GM23248 (cell line): Measurements from ENCODE around the gene ENTPD3. TPM values are rescaled to one million over a fixed set of nuclear protein-coding genes. Genes with fewer than 3 reads are reported as not detected.

Experiments
- DNase-seq: peaks from one replicate; pipeline ENCODE4 v3.0.0-alpha.2; 2015
- H2AFZ ChIP-seq: fragments of 200-600 bp; sonication (generic); 2 replicates; pipeline ENCODE4 v1.6.1; 2016; ENCODE audit warnings: antibody characterized with exemption
- H3F3A ChIP-seq: fragments of 200-600 bp; sonication (generic); 2 replicates; pipeline ENCODE4 v1.6.1; 2016; ENCODE audit warnings: mild to moderate bottlenecking, antibody characterized with exemption, mixed run types; ENCODE audit not compliant: insufficient read depth
- H3K27ac ChIP-seq: fragments of 200-600 bp; sonication (generic); 2 replicates; pipeline ENCODE4 v1.5.1; 2016; ENCODE audit warnings: mild to moderate bottlenecking
- H3K27me3 ChIP-seq: fragments of 200-600 bp; sonication (generic); replicated peaks from 2 replicates; pipeline ENCODE4 v1.6.1; 2016; ENCODE audit warnings: mild to moderate bottlenecking; ENCODE audit not compliant: insufficient read depth
- H3K36me3 ChIP-seq: fragments of 200-600 bp; sonication (generic); 2 replicates; pipeline ENCODE4 v1.6.1; 2016; ENCODE audit warnings: low read depth, mild to moderate bottlenecking
- H3K4me1 ChIP-seq: fragments of 200-600 bp; sonication (generic); 2 replicates; pipeline ENCODE4 v1.6.1; 2016; ENCODE audit warnings: mild to moderate bottlenecking; ENCODE audit not compliant: insufficient read depth
- H3K4me2 ChIP-seq: fragments of 200-600 bp; sonication (generic); one replicate; pipeline ENCODE4 v1.6.1; 2016; ENCODE audit warnings: mild to moderate bottlenecking; ENCODE audit not compliant: unreplicated experiment
- H3K4me3 ChIP-seq: fragments of 200-600 bp; sonication (generic); 2 replicates; pipeline ENCODE4 v1.5.1; 2016; ENCODE audit warnings: mild to moderate bottlenecking
- H3K79me2 ChIP-seq: fragments of 200-600 bp; sonication (generic); 2 replicates; pipeline ENCODE4 v1.6.1; 2016; ENCODE audit warnings: mild to moderate bottlenecking; ENCODE audit not compliant: insufficient read depth
- H3K9ac ChIP-seq: fragments of 200-600 bp; sonication (generic); 2 replicates; pipeline ENCODE4 v1.6.1; 2016; ENCODE audit warnings: mild to moderate bottlenecking
- H3K9me2 ChIP-seq: fragments of 200-600 bp; sonication (generic); 2 replicates; pipeline ENCODE4 v1.6.1; 2016; ENCODE audit warnings: mixed run types, mild to moderate bottlenecking, moderate library complexity; ENCODE audit not compliant: insufficient read depth
- H3K9me3 ChIP-seq: fragments of 200-600 bp; sonication (generic); one replicate; pipeline ENCODE4 v1.6.1; 2017; ENCODE audit warnings: low read depth
- H4K20me1 ChIP-seq: fragments of 200-600 bp; sonication (generic); 2 replicates; pipeline ENCODE4 v1.6.0; 2016; ENCODE audit not compliant: insufficient read depth
- EZH2 ChIP-seq: fragments of 200-600 bp; sonication (generic); IDR thresholded peaks from 2 replicates; pipeline ENCODE4 v1.6.1; 2018; ENCODE audit warnings: antibody characterized with exemption, mild to moderate bottlenecking; ENCODE audit not compliant: insufficient read depth, poor library complexity, severe bottlenecking
- EZH2phosphoT487 ChIP-seq: fragments of 200-600 bp; sonication (generic); IDR thresholded peaks from 2 replicates; pipeline ENCODE4 v1.6.1; 2018; ENCODE audit warnings: antibody characterized with exemption, moderate library complexity, mild to moderate bottlenecking, low read depth; ENCODE audit not compliant: insufficient read depth
- WGBS, 2 experiments: methylation state at CpG; one replicate each; pipeline ENCODE4 v1.1.6; 2015 to 2017; ENCODE audit warnings: low lambda C conversion rate in 2 of 2, low coverage in 1 of 2; ENCODE audit errors: missing lambda C conversion rate in 2 of 2; 5-methylcytosine and 5-hydroxymethylcytosine counted together
- in situ Hi-C: fragments of 300-500 bp; cut with MboI; formaldehyde crosslinking; loops from 2 replicates; pipeline ENCODE4 v1.15.0; 2020
- polyA plus RNA-seq: library from polyadenylated mRNA; unstranded; fragments of >200 nt; fragmentation: Nextera tagmentation; extraction: Ambion mirVana; gene quantifications from 2 replicates; pipeline ENCODE4 v1.2.1, GENCODE V29; 2016
- total RNA-seq: library from RNA; depleted of rRNA; stranded (reverse); fragments of >200 nt; shearing (Covaris generic); gene quantifications from 2 replicates; pipeline ENCODE4 v1.2.3, GENCODE V29; 2014

Gene ENTPD3
- total and polyA plus RNA-seq, 2 experiments from 2014 or later, result not detected

DNA sequence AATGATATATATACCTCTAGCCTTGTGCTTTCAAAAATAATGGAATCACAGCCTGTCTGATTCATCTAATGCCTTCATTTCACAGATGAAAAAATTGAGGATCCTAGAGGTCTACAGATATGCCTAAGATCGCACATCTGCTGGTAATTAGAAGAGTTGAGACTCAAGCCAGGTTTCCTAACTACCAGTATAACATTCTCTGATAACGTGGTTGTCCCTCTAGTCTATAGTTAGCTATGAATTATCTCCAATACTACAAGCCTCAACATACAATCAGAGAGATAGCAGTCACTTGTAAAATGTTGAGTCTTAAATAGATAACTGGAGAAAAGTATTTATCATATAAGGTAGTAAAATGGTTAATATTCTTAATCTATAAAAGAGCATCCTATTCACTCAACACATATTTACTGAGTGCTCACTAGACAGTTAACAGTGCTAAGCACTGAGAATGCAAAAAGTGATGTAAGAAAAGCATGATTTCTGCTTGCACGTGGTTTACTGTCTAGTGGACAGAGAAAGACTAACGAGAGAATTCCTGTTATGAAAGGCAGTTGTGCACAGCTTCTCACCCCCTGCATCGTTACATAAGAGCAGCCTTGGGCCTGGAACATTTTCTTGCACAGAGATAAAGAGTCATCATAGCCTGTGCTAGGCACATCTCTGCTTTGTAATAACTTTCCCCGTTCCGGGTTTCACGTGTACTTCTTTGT is 4.9 kb upstream of the ENTPD3 start:
- Histone ChIP-seq H2AFZ (no peak overlapping the region), H3K9ac (no peak overlapping the region), H4K20me1 (no peaks in the 10 kb centered on the region), H3K9me3 (no peaks in the 10 kb centered on the region), H3F3A (no peaks in the 10 kb centered on the region), H3K27ac (no peak overlapping the region), H3K4me1 (no peaks in the 10 kb centered on the region), H3K4me3 (no peak overlapping the region), H3K79me2 (no peaks in the 10 kb centered on the region), H3K4me2 (no peak overlapping the region), H3K36me3 (no peaks in the 10 kb centered on the region), H3K9me2 (no peaks in the 10 kb centered on the region), H3K27me3 (no peaks in the 10 kb centered on the region)
- 58 to 59% methylated on average over 8 of the region's 8 CpGs for WGBS, 2 experiments
- in situ Hi-C loops, result no loop called here
- no peak for DNase-seq
- TF ChIP-seq EZH2, result no peak
- no peak for TF ChIP-seq EZH2phosphoT487

DNA sequence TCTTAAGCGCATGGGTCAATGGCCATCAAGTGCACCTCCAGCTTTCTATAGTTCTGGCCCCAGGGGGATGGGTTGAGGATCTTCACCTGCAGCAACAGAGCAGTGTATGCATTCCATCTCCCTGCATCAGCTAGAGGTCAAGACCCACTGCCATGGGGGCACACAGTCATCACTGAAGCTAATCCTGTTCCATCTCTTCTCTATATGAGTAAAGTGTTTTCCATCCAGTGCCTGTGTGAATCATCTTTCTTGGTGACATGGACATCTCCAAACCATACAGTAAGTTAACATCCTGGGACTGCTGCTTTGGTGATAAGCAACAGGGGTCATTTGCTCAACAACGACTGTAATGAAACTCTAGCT is 4.4 kb upstream of the ENTPD3 start:
- Histone ChIP-seq H3K79me2 (no peaks in the 10 kb centered on the region), H3K9ac (no peak overlapping the region), H3F3A (no peaks in the 10 kb centered on the region), H3K27me3 (no peaks in the 10 kb centered on the region), H3K9me3 (no peaks in the 10 kb centered on the region), H3K9me2 (no peaks in the 10 kb centered on the region), H3K4me2 (no peak overlapping the region), H3K4me3 (no peak overlapping the region), H4K20me1 (no peaks in the 10 kb centered on the region), H2AFZ (no peak overlapping the region), H3K27ac (no peak overlapping the region), H3K36me3 (no peaks in the 10 kb centered on the region), H3K4me1 (no peaks in the 10 kb centered on the region)
- in situ Hi-C loops, result no loop called here
- no peak for DNase-seq
- WGBS, 2 experiments, result 70 to 71% methylated on average over 2 of the region's 2 CpGs
- TF ChIP-seq EZH2phosphoT487 (no peak), EZH2 (no peak)

DNA sequence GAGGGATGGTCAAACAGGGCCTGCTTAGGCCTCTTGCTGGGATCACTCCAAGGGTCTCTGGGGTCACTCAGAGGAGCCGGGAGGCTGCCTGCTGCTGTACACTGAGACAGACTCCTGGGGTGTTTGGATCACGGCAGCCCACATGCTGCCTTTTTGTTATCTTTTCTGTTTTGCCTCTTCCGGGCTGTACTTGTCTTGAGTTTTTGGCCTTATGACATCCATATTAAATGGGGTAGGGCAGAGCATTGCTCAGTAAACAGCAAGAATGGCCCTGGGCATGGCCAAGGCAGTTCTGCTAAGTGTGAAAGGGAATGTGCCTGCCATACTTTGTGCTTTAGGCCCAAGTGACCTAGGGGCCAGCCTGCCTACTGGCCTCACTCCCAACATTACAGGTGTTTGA is 771 bp upstream of the ENTPD3 start:
- no peak overlapping the region for H3K4me2 ChIP-seq
- no peak overlapping the region for H3K4me3 ChIP-seq
- no peak for DNase-seq
- H3K9ac ChIP-seq, result no peak overlapping the region
- no peak for TF ChIP-seq EZH2phosphoT487
- no peak for TF ChIP-seq EZH2
- H3K79me2 ChIP-seq, result no peaks in the 10 kb centered on the region
- 63 to 77% methylated on average over 3 of the region's 3 CpGs for WGBS, 2 experiments
- H3K4me1 ChIP-seq, result no peaks in the 10 kb centered on the region
- H2AFZ ChIP-seq, result no peak overlapping the region
- no peaks in the 10 kb centered on the region for H3F3A ChIP-seq
- no peaks in the 10 kb centered on the region for H3K27me3 ChIP-seq
- H3K9me2 ChIP-seq, result no peaks in the 10 kb centered on the region
- H3K9me3 ChIP-seq, result no peaks in the 10 kb centered on the region
- in situ Hi-C loops, result no loop called here
- H4K20me1 ChIP-seq, result no peaks in the 10 kb centered on the region
- H3K36me3 ChIP-seq, result no peaks in the 10 kb centered on the region
- no peak overlapping the region for H3K27ac ChIP-seq

DNA sequence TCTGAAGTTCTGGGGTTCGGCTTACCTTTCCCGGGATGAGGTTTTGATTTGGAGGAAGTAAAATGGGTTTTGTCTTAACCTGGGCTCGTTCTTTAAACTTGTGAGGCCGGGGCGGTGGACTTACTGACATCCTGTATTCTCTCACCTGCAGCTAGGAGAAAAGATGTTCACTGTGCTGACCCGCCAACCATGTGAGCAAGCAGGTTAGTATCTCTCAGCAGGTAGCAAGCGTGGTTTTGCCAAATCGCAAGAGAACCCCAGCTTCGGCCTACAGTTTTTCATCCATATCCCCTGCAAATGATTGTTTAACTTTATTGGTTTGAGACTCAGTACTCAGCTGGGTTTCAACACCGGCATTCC is 891 bp downstream of the ENTPD3 start:
- in situ Hi-C loops, result no loop called here
- Histone ChIP-seq H3K27me3 (no peaks in the 10 kb centered on the region), H3K4me2 (no peak overlapping the region), H3K4me3 (no peak overlapping the region), H3K9me3 (no peaks in the 10 kb centered on the region), H3K9ac (no peak overlapping the region), H3K27ac (no peak overlapping the region), H3K4me1 (no peaks in the 10 kb centered on the region), H3K79me2 (no peaks in the 10 kb centered on the region), H2AFZ (0 out of 2 replicates have a peak overlapping the region, but pooled peaks have one; percentile 59), H3K36me3 (no peaks in the 10 kb centered on the region), H4K20me1 (no peaks in the 10 kb centered on the region), H3K9me2 (no peaks in the 10 kb centered on the region), H3F3A (no peaks in the 10 kb centered on the region)
- no peak for DNase-seq
- TF ChIP-seq EZH2phosphoT487 (no peak), EZH2 (no peak)
- 97% methylated on average over 10 of the region's 10 CpGs for WGBS, 2 experiments
